ENCODE results near the gene FTO.
"Not testable (repeated sequence)": the region's sequence is repeated elsewhere in the genome, so short reads cannot be mapped to it uniquely, and the experiment has no call there.

Gene FTO

DNA sequence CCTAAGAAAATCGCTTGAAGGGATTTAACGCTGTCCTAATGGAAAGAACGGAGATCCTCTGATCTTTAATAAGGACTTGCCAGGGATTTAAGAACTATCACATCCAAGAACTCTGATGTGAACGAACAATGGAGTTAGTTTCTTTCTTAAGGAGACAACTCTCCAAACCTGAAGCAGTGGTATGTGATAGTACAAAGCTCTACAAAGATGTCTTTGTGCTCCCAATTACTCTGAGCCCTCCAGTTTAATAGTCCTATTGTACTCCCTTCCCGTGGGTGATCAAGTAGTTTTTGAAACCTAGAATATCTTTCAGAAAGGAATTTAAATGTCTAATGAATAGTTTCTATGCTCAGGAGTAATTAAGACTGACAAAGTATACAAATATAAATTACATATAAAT lies 123.8 kb downstream of the FTO start:
- no peak for DNase-seq

DNA sequence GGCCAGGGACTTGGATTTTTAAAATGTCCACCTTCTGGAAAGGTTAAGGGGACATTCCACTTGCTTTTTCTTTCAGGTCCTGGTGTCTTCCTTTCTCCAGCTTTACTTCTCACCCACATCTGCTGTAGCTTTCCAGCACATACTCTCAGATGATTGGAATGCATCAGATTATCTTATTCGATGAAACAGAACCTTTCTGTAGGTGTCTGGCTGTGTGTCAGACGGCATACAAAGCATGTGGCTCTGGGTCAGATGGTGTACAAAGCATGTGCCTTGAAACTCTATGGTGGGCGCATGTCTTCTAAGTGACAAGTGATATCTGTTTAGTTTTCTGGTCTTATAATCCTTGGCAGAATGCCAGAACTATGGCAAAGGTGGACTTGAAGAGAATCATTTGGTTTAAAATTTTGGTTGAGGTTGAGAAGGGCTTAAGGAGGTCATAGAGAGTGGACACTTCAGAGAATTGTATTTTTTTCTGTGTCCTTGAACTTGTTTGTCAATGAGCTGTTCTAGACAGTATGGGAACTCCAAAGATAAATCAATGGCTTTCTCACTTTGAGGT lies 125.3 kb downstream of the FTO start:
- no peak for DNase-seq

DNA sequence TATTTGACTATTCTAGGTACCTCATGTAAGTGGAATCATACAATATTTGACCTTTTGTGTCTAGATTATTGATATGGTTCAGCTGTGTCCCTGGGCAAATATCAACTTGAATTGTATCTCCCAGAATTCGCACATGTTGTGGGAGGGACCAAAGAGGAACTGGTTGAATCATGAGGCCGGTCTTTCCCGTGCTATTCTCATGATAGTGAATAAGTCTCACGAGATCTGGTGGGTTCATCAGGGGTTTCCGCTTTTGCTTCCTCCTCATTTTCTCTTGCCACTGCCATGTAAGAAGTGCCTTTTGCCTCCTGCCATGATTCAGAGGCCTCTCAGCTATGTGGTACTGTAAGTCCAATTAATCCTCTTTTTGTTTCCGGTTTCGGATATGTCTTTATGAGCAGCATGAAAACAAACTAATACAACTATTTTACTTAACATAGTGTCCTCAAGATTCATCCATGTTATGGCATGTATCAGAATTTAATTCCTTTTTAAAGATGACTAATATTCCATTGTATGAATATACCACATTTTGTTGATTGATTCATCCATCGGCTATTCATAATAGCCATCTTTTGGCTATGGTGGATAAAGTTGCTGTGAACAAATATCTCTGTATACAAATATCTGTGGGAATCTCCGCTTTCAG lies 129.1 kb downstream of the FTO start:
- no peak for DNase-seq

DNA sequence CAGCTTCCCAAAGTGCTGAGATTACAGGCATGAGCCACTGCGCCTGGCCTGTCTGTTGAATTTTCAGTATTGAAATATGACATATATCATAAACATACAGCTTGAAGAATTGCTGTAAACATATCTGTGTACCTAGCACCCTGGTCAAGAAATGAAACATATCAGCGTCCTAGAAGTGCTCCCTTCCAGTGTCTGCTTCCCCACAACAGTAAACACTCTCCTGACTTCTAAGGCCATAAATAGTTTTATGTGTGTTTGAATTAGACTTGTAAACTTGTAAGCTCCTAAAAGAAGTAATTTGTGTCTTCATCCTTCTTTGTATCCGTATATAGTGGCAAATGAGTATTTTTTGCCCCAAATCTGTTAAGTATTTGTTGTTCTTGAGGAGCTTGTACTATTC lies 132.2 kb downstream of the FTO start:
- no peak for DNase-seq

DNA sequence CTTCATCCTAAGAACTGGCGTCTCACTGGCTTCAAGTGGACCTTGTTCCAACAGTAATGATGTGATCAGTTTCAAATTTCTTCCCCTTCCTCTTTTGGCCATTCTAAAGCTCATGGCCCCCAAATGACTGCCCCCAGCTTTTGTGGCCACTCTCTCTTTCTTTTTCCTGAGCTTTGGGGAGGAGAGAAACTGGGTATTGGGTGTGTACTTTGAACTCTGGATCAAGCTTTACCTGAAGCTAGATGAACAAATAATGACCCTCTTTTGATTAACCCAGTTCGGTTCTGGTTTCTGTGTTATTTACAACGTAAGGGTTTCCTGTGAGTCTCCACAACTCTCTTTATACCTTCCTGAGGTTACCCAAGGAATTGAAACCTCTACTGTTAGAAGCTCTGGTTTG lies 132.7 kb downstream of the FTO start:
- DNase-seq = no peak

DNA sequence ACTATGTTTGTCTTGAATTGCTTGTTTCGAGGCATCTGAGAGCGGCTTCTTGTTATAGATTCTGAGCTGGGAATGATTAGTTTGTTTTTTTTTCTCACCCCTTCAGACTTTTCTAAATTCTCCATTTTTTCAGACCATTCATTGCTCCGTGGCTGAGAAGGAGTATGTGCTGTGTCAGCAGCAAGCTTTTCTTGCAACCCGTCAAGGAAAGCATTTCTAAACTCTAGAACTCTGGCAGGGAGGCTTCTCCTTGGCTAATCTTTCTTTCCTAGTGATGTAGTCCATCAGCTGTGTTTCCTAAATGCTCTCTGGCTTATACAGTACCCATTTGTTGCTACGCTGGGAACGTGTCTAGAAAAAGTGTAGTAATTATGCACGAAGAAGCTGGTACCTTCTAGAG lies 133.5 kb downstream of the FTO start:
- DNase-seq = peak; percentile 32

DNA sequence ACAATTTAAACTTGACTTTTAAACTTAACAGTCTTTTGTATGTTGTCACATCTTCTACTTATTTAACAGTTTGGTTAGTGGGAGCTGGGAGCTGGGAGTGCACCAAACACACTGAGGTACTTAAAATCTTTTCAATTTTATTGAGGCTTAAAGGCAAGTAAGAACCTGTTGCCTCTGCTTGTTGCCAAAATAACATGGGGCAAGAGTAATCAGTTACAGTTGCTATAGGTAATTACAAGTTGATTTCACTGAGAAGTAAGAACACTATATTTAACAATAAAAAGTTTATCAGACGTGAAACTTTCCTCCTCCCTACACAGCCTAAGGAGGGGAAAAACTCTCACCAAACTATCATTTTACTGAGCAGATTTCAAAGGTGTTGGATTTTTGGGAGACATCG lies 135.2 kb downstream of the FTO start:
- no peak for DNase-seq

DNA sequence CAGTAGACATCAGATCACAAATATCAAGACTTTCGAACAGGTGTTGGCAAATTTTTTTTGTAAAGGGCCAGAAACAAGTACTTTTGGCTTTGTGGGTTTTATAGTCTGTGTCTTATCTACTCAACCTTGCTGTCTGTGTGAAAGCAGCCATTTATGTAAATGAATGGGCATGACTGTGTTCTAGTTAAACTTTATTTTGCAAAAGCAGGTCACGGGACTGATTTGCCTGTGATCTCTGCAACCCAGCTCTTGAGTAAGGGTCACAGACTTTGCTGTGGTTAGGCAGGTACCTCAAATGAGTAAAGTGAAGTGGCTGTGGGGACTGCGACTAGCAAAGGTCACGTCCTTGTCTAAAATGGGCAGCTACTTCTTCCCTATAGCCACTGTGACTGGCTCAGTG lies 136.5 kb downstream of the FTO start:
- DNase-seq = no peak

DNA sequence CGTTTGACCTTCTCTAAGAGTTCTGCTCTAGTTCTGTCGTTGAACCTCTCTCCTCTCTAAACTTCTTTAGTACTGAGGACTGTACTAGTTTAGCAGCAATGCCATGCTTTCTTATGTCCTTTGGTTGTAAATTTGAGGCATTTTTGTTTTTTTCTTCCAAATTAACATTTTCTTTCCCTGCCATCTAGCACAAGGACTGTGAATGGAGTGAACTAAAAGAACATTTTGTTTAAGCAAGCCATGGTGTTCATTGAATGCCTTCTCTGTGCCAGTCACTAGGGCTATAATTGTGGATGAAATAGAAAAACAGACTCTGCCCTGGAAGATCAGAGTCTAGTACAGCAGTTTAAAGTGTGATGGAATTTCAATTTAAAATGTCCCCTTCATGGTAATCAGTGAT lies 137.9 kb downstream of the FTO start:
- DNase-seq = no peak

DNA sequence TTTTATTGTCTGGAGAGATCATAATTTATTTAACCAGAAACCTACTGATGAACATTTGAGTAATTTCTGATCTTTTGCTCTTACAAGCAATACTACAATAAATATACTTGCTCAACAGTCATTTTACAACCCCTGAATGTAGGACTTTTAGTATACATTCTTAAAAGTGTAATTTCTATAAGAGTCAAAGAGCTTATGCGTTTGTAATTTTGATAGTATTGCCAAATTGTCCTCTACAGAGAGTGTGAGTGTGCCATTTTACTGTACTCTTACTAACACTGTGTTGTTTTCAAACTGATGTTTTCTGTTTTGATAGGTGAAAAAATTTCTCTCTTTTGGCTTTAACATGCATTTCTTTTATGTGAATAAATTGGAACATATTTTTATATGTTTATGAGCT lies 139.1 kb downstream of the FTO start:
- no peak for DNase-seq

DNA sequence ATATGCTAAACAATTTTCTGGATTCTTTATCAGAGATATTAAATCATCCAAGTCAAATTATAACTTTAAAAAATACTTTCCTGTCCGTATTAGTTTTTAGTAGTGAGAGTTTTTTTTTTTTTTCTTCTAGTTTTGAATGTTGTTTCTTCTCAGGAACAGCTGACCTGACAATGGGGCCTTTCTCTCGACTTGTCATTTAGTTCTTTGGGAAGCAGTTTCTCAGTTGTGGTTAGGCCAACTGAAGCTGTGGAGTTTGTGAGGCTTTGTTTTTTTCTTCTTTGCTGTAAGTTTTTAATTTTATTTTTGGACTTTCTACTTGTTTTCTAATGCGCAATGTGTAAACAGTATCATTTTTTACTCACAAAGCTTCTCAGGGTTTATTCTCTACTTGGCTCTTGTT lies 140.8 kb downstream of the FTO start:
- no peak for DNase-seq

DNA sequence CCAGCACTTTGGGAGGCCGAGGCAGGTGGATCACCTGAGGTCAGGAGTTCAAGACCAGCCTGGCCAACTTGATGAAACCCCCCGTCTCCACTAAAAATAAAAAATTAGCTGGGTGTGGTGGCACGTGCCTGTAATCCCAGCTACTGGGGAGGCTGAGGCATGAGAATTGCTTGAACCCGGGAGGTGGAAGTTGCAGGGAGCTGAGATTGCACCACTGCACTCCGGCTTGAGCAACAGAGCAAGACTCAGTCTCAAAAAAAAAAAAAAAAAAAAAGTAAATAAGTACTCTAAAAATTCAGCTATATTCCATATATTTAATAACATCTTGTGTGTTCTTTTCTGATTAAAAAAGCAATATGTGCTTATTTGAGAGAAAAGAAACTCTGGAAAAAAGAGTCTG lies 142.6 kb downstream of the FTO start:
- DNase-seq = not testable (repeated sequence)

DNA sequence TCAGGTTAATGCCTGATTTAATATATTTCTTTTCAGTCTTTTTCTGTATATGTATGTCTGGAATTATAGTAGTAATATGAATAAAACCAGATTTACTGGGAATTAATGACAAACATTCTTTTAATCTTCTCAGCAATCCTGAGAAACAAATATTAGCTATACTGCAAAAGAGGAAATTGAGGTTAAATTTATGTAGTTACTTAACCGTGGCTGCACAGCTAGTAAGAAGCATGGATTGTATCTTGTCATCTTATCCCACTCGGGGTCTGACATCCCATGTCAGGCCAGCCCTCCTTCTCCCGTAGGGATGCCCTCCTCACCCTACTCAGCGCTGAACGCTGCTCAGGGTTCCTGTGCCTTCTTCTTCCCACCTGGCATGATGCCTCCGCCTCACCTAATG lies 143.0 kb downstream of the FTO start:
- DNase-seq = no peak

DNA sequence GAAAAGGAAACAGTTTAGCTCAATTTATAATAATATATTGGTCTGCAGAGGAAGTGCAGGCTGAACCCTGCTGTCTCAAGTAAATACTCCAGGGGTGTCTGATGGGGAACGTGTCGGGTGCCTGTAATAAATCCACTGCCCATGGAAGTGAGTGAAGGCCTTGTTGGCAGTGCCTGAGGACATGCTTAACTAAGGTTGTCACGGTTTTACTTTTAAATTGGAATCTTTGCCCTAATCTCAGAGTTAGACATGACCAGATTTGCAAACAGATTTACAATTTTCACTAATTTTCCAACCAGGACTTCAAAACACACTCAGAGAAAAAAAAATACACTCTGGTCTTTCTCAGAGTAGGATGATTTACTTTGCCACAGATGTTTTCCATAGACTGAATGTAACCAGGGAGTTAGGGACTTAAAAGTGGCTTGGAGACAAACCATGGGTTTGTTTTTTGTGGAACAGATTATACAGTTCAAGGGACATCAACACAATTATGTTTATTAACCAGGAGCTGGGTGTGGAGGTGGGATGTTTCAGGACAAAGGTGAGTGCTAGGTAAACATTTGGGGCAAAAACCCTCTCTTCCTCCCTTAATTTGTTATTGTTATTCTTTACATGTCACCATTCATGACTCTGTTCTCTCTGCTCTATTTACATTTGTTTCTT lies 144.5 kb downstream of the FTO start:
- no peak for DNase-seq

DNA sequence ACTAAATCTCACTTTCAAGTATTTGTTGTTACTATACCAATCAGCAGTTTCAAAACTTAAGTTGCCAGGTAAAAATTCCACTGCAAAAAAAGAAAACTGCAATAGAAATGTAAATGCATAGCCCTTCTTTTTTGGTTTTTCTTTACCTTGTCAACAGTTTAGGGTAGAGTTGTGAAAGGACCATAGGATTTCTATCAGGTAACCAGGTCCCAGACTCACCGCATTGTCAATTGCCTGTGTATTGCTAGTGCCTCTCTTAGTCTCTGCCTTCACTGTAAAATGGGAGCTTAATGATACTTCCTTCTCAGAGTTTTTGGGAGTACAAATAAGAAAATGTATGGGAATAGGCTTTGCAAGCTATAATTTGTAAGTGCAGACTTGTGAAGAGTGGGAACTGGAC lies 145.0 kb downstream of the FTO start:
- no peak for DNase-seq

DNA sequence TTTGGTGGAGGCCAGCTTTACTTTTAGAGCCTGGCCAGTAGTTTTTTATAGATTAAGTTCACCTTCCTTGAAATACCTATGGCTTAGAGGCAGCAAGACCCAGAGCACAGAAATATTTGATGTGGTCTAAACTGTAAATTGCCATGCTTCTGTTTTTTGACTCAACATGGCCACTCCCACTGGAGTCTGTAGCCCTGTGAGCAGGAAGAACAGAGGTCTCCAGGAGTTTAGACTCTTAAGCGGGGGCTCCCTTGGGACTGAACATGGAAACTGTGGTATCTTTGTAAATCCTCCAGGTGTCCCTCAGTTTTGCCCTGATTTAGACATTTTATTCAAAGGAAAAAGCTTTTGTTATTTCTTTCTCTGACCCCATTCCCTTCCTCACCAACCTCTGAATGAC lies 145.6 kb downstream of the FTO start:
- no peak for DNase-seq

DNA sequence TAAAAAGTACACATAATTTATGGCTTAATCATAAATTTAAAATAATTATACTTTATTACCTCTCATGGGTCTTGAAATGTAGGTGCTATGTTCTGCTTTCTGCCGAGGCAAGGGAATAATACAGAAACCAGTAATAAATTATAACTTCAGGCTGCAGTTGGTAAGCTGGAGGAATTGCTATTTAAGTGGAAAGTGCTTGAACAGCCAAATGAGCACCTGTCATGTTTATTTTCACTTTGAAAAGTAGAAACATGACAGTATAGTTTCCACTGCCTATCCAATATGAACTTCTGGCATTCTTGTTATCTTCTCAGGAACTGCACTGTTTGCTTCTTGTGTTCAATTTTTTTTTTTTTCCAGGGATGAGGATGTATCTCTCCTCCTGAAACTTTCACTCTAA lies 146.0 kb downstream of the FTO start:
- no peak for DNase-seq

DNA sequence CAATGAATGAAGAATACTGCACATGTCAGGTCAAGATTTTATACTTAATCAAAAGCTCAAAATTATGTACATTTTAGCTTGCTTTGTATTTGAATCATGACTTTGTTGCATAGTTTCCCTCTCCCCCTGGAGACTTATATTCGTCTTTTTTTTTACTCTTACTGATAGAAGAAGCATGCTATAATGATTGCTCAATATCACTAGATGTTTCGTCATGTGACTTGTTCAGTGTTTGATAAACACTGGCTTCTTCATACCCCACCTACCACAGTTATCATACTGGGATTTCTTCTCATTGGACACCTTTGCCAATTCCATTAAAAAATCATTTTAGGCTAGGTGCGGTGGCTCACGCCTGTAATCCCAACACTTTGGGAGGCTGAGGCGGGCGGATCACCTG lies 148.7 kb downstream of the FTO start:
- no peak for DNase-seq

DNA sequence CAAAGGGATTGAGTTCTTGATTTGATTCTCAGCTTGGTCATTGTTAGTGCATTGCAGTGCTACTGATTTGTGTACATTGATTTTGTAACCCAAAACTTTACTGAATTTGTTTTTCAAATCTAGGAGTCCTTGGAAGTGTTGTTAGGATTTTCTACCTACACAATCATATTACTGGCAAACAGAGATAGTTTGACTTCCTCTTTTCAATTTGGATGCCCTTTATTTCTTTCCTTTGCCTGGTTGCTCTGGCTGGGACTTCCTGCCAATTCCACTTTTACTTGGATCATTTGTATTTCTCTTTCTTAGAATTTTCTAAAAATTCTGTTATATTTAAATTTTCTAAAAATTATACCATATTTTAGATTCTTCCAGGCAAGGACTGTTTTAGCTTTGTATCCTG lies 151.1 kb downstream of the FTO start:
- no peak for DNase-seq

DNA sequence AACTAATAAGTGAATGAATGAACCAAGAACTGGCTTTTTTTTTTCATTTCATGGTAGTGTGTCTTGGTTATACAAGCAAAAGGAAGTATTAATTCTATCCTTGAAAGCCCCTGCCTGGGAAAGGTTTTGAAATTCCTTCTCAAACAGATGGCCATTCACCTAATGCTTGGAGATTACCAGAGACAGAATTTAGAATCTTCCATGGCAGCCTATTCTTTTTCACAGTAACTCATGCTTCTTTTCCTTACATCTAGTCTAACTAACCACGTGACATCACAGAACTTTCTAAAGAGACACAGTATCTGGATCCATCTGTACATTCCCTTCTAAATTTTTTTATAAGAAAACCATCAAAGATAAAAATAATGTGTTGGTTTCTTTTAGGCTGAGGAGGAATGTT lies 151.6 kb downstream of the FTO start:
- peak; percentile 28 for DNase-seq

DNA sequence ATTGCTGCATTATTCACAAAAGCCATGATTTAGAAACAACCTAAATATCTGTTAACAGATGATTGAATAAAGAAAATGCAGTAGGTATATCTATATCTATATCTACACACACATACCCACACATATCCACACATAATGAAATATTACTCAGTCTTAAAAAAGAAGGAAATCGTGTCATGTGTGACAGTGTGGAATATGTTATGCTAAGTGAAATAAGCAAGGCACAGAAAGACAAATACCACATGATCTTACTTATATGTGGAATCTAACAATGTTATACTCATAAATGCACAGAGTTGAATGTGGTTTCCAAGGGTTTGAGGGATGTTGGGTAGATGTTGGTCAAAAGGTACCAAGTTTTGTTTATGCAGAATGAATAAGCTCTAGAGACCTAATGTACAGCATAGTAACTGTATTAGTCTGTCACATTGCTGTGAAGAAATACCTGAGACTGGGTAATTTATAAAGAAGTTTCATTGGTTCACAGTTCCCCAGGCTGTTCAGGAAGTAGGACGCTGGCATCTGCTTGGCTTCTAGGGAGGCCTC lies 156.1 kb downstream of the FTO start:
- no peak for DNase-seq

DNA sequence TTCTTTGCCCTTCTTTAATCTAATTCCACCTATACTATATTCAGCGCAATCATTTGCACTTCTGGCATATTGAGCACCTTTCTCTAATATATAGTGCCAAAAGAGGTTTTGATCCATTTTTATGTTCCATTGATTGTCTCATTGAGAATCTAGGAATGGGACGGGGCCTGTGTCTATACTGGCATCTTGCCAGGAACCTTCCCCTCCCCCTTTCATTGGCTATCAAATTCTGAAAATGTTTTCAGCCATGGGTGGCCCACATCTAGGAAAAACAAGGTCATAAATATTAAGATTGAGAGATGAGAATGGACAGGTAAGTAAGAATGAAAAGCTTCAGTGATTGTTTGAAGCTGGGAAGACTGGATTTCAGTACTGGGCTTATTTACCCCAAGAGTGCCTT lies 159.9 kb downstream of the FTO start:
- DNase-seq = no peak

DNA sequence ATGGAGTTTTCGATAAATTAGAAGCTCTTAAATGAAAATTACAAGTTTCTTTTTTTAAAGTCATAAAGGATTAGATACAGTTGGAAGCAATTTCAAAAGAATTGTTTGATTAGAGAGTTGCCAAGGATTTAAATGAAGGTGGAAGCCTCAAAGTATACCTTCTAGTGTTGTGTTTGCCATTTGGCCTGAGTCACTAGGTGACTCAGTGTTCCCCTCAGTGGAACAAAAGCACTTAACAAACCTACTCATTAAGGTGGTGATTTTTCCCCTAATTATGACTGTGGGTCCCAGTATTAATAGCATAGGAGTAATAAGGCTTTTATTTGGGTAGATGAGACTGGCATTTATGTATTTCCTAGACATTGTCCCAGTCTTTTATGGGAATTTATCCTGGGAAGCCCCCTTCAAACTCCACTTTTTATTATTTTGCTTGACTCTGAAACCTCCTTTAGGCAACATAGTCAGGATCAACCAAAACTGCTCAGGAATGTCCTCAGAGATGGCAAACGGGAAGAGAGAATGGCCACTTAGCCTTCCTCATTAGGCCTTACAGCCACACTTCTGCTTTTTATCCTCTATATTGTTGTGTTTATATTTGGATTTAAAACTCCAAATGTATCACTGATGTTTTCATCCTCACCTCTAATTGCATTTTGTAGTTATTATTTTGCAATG lies 161.0 kb downstream of the FTO start:
- no peak for DNase-seq

DNA sequence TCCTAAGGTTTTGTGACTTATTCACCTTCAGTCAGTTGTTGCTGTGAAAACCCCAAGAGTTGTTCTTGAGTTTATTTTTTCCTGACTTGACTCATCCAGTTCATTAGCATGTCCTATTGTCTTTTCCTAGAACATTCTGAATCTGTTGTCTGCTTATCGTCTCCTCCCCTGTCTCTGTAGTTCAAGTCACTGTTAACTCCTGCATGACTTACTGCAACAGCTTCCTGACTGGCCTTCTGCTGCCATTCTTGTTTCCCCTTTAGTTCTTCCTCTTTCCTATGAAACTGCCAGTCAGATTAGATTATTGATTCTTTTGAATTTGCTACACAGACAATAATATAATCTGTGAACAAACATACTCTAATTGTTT lies 161.5 kb downstream of the FTO start:
- no peak for DNase-seq

Measured in fibroblast of skin of scalp (primary cell).